GM19043 (cell line): ENCODE measurements around the gene CD300LG.

Experiments
- ATAC-seq: cut with Tn5 transposase; IDR thresholded peaks from one replicate; pipeline ENCODE4 v1.9.1; 2021; ENCODE audit warnings: low read depth; ENCODE audit not compliant: unreplicated experiment

Gene CD300LG

DNA sequence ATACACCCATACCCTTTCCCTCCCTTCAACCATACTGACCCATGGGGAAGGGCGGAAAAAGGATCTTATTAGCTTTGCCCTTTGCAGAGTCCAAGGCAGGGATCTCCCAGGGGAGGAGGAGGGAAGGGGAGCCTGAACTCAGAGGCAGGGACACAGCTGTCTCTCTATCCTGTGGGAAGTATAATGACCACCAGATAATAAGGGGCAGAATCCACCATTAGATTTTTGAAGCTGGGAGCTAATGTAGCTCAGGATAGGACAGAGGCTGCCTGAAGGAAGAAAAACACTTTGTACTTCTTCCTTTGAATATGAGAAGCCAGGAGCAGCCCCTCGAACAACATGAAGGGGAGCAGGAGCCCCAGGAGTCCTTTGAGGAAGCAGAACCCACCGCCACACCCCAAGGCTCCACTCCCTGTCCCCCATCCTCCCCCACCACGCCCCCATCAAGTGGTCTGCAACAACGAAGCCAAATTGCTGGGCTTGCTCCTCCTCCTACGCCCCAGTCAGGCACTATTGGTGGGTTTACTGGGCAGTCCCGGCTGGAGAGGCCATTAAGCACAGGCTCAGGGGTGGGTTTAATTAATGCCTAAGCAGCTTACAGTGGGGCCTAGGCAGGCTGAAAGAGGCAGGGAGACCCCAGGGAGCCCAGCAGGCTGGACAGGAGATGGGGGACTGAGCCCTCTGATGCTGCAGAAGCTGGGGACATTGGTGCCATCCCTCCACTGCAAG is 55.0 kb downstream of the CD300LG start:
- no peak for ATAC-seq

DNA sequence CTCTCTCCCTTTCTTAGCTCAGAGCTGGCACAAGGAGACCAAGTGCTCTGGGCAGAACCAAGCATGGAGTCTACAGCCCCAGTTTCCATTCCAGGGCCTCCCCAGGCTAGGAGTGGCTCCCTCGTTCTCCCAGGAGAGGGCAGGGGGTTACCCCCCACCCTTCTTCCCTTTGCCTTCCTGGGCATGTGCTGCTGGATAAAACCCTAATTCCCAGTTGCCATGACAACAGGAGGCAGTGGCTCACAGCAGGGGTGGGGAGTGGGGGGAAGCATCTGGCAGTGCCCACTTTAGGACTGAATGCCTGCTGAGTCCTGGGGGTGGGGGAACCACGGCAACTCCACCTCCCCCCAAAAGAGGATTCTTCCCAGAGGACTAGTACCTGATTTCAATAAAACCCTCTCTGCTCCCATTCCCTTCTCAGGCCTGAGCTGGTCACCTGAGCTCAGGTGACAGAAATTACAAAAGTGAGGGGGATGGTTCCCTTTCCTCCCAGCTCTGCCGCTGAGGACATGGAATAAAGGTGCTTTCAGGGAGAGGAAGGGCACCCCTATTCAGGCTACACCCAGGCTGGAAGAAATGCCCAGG is 58.5 kb downstream of the CD300LG start:
- ATAC-seq: no peak

DNA sequence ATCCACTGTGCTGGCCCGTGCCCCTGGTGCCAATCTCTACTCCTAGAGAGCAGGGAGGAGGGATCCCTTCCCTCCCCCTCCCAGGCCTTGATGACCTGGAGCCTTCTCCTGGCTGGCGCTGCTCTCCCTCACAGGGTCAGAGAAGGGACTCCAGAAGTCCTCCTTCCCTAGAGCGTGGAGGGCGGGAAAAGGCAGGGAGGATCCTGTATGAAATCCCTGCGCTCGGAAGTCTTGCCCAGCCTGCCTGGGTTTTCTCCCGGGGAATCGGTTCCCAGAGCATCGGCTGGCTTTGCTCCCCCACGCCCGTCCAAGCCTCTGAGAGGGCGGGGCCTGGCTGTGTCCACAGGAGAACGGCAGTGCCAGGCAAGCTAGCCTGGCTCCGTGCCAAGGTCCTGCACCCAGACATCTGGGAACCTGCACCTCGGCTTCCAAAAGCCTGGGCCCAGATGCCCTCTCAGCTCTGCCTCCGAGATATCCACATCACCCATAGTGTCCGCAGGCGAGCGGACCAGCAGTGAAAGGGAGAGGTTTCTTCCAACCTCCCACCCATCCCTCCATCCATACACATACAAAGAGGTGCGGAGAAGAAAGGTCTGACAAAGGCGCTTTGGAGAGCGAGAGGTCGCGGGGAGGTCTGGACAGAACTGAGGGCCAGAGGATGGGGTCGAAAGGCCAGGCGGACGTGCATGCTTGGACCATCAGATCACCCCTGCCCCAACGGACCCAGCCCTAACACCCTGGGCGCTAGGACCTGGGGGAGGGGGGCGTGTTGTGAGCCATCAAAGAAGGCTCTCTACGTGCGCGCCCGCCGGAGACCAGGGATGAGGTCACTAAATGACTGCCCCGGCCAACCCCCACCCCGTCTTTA is 59.2 kb downstream of the CD300LG start:
- no peak for ATAC-seq

DNA sequence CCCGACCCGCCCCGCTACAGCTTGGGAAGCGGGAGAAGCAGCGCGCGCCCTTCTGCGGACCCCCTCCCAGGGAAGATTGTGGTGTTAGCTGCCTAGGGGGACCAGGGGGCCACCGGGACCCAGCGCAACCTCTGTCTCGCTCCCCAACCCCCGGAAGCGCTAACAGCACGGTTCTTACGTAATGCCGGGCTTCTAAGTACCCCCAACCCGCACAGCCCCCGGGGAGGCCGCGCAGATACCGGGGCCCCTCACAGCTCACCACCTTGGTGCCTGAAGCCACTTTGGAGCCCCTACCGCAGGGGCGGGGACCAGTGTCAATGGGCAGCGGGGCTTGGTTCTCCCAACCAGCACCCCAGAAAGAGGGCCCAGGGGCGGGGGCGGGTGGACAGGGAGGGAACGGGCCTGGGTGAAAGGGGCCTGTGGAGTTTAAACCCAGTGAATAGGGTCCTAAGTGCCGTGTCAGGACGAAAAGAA is 60.0 kb downstream of the CD300LG start:
- ATAC-seq: no peak

DNA sequence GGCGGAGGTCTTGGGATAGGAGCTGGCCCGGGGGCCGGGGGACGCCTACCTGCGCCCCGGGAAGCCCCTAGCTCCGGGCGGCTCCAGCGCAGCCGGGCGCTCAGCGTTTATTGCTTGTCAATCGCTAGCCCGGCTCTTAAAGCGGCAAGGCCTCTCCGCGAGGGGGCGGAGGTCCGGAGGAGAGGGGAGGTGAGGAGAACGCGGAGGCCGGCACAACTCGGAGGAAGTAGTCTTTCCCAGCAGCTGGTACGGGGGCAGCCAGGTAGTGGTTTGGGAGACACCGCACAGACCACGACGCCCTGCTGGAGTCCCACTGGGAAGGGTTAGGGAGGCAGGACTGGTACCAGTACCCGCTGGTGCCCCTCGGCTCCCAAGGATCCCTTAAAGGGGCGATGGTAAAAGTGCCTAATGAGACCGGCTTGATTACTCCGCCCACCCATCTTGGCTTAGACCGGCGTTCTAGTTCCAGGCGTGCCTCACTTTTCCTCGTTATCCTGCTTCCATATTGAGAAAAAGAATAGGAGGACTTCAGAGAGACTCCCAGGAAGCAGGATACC is 60.5 kb downstream of the CD300LG start, which contains the start of gene MPP2:
TSS of gene MPP2 (minus strand) at position 112 of the 557 bp plus-strand sequence. CDS start 3,076 bp downstream, outside the sequence.
- ATAC-seq: no peak

DNA sequence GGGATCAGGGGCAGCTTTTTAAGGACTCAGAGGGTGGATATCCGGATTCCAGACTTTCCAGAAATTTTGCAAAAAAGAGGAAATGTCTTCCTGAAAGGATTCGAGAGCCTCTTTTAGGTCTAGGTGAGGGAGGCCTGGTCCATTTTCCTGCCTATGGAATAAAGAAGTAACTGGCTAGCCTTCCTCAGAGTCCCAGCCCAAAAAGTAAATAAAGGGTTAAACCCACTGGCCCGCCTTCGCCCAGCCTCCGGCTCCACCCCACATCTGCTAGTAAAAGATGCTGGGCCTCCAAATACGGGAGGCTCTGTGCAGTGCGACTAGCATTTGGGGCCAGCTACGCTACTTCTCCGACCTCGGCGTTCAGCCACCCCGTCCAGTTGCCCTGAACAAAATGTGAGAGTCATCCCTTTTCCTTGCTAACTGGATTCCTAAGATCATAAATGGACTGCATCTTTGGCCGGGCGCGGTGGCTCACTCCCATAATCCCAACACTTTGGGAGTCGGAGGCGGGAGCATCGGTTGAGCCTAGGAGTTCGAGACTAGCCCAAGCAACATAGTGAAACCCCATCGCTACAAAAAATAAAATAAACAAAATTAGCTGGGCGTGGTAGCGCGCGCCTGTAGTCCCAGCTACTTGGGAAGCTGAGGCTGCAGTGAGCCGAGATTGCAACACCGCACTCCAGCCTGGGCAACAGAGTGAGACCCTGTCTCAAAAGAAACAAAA is 61.2 kb downstream of the CD300LG start:
- ATAC-seq: no peak

DNA sequence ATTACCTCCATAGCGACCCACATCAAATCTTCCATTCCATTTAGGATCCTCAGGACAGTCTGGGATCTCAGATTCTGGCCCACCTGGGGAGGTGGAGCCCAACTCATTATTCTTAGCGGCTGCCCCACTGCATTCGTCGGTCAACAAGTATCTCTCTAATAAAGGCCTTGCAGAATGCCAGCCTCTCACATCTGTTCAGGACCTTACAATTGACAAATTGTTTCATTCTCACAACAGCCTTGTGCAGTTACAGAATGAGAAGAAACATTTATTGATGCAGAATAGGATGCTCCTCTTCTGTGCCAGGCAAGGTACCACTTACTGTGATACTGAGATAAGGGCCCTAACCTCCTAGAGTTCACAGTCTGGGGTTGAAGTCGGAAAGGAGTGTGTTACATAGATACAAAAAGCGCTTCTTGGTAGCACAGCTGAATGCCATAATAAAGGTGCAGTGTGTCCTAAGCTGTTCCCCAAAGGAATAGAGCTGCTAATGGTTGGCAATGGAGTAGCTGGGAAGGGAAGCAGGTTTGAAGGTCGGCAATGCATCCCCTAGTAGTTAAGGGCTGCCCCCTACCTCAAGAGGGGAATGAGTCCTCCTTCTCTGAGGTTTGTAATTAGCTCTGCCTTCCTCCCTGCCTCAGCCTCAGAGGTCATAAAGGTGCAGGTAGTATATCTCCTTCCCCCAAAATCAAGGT is 62.7 kb downstream of the CD300LG start:
- no peak for ATAC-seq

DNA sequence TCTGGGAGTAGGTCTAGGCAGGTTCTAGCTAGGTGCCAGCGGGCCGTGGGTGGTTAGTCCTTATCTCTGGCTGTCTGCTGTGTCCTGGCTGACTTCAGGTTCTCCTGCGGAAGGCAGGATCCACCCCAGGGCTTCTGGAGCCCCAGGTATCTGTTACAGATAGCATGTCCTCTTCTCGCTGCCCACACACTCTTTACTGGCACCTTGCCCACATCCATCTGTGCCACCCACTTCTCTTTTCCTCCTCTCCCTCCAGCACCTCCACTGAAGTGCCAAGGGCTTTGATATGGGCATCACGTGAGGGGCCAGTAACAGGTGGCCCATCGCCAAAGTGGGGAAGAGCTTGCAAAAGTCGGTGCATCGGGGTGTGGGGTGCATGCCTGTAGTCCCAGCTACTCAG is 64.9 kb downstream of the CD300LG start:
- no peak for ATAC-seq

DNA sequence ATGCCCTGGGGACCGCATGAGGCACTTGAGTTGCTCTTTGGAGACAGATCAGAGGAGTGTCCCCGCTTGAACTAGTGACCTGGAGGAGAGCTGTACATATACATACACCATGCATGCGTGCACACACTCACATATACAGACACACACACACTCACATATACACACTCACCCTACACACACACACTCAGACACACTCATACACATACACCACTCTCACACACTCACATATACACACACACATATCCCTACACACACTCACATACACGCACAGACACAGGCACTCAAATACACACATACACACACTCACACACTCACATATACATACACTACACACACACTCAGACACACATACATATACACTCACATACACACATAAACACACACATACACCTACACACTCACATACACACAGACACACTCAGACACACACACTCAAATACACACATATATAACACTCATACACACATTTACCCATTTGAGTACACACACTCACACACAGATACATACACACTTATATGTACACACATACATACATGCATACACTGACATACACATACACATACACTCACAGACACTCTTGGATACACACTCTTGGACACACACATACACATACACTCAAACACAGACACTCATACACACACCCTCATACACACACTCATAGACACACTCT is 65.8 kb downstream of the CD300LG start:
- ATAC-seq: no peak
